GM19023 (cell line): ENCODE measurements around the gene VASN.

Source experiments
- ATAC-seq: cut with Tn5 transposase; IDR thresholded peaks from one replicate; pipeline ENCODE4 v1.9.1; 2021; ENCODE audit warnings: mild to moderate bottlenecking, moderate library complexity; ENCODE audit not compliant: unreplicated experiment

Gene VASN

DNA sequence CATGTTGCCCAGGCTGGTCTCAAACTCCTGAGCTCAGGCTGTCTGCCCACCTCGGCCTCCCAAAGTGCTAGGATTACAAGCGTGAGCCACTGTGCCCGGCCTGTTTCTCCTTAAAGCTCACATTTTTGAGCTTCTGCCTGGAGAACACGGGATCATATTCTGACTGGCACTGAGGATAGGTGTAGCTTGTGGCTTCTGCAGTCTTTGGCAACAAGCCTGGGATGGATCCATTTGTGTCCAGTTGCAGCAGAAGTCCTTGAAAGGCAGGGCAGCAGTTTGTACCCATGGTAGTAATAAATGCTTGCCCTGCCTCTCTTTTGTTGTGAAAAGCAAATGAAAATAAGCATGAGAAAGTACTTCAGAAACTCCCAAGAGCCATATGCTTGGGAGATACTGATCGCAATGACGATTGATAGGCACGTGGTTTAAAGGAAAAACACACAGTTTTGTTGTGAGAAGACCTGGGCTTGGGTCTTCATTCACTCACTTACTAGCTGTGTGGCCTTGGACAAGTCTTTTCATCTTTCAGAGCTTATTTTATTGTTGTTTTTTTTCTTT is 47.8 kb downstream of the VASN start:
- ATAC-seq, result no peak

DNA sequence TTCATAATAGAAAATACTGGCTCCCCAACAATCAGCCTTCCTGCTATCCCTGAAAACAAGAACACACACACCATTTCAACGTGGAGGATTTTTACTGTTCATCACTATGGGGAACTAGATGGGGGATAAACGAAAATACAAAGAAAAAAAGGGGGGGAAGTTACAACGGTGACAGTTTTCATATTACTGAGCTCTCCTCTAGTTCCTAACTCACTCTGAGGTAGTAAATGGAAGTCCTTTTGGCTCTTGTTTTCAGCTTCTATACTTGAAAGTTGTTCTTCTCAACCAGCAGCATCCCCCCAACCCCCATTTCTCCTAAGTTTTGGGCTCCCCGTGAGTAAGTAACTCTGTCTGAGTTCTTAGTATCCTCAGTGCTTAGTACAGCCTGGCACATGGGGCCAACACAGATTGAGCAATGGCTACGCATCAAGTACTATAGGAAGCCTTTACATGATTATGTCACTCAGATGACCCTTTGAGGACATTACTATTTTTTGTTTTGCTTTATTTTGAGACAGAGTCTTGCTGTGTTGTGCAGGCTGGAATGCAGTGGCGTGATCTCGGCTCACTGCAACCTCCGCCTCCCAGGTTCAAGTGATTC is 49.0 kb downstream of the VASN start:
- no peak for ATAC-seq

DNA sequence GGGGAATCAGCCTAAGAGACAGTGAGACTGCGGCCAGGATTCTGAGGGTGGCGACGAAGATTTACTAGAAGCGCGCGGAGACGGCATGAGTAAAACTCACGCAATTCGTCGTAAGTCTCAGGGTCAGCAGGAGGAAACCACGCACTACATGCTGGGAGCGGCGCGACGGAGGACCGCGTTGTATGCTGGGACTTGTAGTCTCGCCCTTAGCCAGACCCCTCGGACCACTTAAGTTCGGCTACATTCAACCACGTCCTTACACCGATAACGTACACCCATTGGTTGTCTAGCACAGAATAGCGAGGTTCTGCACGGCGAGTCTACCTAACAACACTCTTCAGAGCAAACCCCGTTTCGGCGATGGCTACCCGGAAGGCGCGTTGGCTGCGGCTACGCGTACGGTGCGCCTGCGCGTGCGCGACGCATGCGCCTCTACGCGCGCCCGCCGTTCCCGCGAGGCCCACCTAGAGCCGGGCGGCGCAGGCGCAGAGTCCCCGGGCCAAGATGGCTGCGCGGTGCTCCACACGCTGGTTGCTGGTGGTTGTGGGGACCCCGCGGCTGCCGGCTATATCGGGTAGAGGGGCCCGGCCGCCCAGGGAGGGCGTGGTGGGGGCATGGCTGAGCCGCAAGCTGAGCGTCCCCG is 53.9 kb downstream of the VASN start, which contains the start of gene DNAJA3:
TSS of gene DNAJA3 (plus strand) at position 491 of the 643 bp plus-strand sequence. CDS start at position 505, 14 bp downstream.
- peak; percentile 91 for ATAC-seq

DNA sequence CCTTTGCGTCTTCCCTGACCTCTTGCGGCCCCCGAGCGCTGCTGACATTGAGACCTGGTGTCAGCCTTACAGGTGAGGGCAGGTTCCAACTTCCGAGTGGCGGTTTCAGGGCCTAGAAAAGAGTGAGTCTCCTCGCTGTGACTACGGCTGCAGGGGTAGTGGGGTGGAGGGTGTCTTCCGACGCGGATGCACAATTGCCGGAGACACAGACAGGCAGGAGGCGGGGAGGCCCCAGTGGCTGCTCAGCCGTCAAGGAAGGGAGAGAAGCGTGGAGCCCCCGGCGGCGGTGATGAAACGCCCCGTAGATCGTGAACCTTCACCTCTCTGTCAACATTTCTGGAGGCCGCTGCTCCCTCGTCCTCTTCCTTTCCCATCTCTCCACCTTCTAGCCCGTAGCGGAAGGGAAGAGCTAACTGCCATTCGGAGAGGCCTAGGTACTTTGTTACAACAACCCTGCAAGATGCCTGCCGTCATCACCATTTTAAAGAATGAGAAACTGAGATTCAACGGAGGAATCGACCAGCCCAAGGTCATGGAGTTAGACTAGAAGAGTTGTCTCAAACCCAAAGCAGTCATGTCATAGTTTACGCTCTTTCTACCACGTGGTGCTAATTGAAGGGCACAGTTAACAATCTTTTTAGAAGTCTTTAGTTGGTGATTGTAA is 54.5 kb downstream of the VASN start:
- peak; percentile 14 for ATAC-seq

DNA sequence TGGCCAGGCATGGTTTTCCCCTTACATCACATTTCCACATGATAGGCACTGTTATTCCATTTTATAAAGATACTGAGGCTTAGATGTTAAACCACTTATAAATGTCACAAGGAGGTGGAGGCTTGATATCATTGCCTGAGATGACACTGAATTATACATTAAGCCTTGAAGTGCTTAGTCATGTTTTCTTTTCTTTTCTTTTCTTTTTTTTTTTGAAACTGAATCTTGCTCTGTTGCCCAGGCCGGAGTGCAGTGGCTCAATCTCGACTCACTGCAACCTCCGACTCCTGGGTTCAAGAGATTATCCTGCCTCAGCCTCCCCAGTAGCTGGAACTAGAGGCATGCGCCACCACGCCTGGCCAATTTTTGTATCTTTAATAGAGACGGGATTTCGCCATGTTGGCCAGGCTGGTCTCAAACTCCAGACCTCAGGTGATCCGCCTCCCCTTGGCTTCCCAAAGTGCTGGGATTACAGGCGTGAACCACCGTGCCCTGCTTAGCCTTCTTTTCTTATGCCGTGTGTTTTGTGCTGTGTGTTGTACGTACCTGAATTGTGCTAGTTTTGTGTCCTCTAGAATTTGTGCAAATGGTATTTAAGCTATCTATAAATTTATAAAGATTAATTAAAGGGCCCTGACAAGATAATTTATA is 55.2 kb downstream of the VASN start:
- ATAC-seq, result no peak

DNA sequence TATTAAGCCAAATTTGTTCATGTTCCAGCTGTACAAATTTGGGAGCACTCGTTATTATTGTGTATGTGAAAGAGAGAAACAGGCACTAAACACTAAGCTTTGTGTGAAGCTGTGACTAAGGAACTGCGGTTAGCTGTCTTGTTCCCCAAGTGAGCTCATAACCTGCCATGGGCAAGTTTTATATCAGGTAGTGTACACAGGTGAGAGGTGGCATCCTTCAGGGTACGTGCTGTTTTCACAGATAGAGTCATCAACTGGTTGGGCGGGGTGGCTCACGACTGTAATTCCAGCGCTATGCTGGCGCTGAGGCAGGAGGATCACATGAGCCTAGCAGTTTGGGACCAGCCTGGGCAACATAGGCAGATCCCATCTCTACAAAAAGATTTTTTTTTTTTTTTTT is 56.9 kb downstream of the VASN start:
- ATAC-seq, result no peak

DNA sequence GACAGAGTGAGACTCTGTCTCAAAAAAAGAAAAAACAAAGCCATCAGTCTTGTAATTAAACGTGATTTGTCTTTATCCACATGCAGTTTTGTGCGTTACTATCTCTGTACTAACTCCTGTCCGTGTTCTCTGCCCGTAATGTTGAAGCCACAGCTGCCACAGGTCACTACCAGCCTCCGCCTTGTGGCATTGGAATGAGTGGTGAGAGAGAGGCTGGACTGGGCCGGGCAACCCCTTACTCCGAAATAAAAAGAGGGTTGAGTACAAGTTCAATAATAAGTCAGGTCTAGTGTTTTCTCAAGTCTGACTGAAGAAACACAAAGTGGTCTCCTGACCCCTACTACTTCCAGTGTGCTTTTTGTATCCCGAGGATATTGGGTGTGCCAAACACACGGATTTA is 59.4 kb downstream of the VASN start:
- ATAC-seq, result no peak
